ENCODE measurements around the gene PTPRA. TPM values are rescaled to one million over a fixed set of nuclear protein-coding genes. Genes with fewer than 3 reads are reported as not detected.
A peak's percentile ranks its signal among the peaks of the same experiment; 100 is the strongest.

PTPRA gene
- total and polyA plus RNA-seq, 2 of the 13 experiments (the other 11 are each of a cell fraction or from before 2014, with no cell fraction given), result 47.2 to 127 TPM

- Histone ChIP-seq H3K4me2 (ENCODE audit: low read depth, low read length) (peak within 1 kb of the TSS; percentile 56), H3K27ac (ENCODE audit: extremely low read length, insufficient read depth, low read length) (no peak within 1 kb of the TSS), H3K36me3 (replicated peaks in 1 of 2; ENCODE audit: control insufficient read depth in 1 of 2, insufficient read depth in 2 of 2, low read length in 2 of 2) (no peaks in the 10 kb centered on the region), H3K9me3 (ENCODE audit: low read length) (no peaks in the 10 kb centered on the region), H4K20me1 (ENCODE audit: insufficient read depth, low read length) (no peaks in the 10 kb centered on the region), H3K4me1 (ENCODE audit: insufficient read depth, low read length) (peaks cover 41% of the 10 kb centered on the region), H3K4me3 (replicated peaks in 1 of 3; ENCODE audit: insufficient read depth in 1 of 3, low read depth in 2 of 3, low read length in 3 of 3) (peak within 1 kb of the TSS; percentile 4 to 62 (median 43); a peak in 3 of 6 replicates), H3K27me3 (ENCODE audit: control insufficient read depth in 1 of 2, insufficient read depth in 2 of 2, low read length in 2 of 2) (peaks cover 27 to 52% of the 10 kb centered on the region in 2 experiments), H2AFZ (ENCODE audit: low read length) (no peak within 1 kb of the TSS), H3K79me2 (ENCODE audit: insufficient read depth, low read length) (no peaks in the 10 kb centered on the region), H3K9ac (ENCODE audit: insufficient read depth, low read depth, low read length) (no peak within 1 kb of the TSS)
- ChIA-PET CTCF (ENCODE audit: low intra/inter-chr PET ratio, low total read pairs) (no interaction called here), POLR2A (no interaction called here)
- in situ Hi-C loops (cut with HindIII; ENCODE audit: extremely low pct_ligation_motif_present, low pct_unique_long_range_greater_than_20kb) (no loop called here), intact Hi-C loops (cut with micrococcal nuclease; ENCODE audit: unreplicated experiment) (no loop called here)
- no TSS peak for BruUV-seq (replicated peaks)
- FAIRE-seq, result no peak
- ATAC-seq, result peak; percentile 32
- DNase-seq (ENCODE audit: low spot score), result no peak
- 52% methylated on average over 28 of the region's 28 CpGs for WGBS (ENCODE audit: low lambda C conversion rate)
- TF ChIP-seq RAD51 (IDR thresholded peaks at IDR 0.05; ENCODE audit: borderline replicate concordance), result no peak
- no peak for TF ChIP-seq ZBTB38 (CRISPR knock-in tag; IDR thresholded peaks at IDR 0.05)
- TF ChIP-seq PTBP1 (IDR thresholded peaks at IDR 0.05; ENCODE audit: low read depth, low read length, poor library complexity, severe bottlenecking), result no peak
- no peak for TF ChIP-seq ZNF772 (CRISPR knock-in tag; IDR thresholded peaks at IDR 0.05)
- 0 out of 2 replicates have a peak, but pooled peaks have one; percentile 24 for TF ChIP-seq EZH2 (conservative IDR thresholded peaks at IDR 0.05; ENCODE audit: low read depth, low read length)
- TF ChIP-seq CENPX (CRISPR knock-in tag; IDR thresholded peaks at IDR 0.05), result no peak
- 0 out of 2 replicates have a peak, but pooled peaks have one; percentile 44 for TF ChIP-seq KDM5B (CRISPR knock-in tag; IDR thresholded peaks at IDR 0.05; ENCODE audit: borderline replicate concordance)
- no peak for TF ChIP-seq ZNF354B (CRISPR knock-in tag; IDR thresholded peaks at IDR 0.05)
- no peak for TF ChIP-seq ZNF646 (CRISPR knock-in tag; IDR thresholded peaks at IDR 0.05)
- 0 out of 2 replicates have a peak, but pooled peaks have one; percentile 4 for TF ChIP-seq ZNF225 (CRISPR knock-in tag; IDR thresholded peaks at IDR 0.05)
- TF ChIP-seq NKX3-1 (CRISPR knock-in tag; IDR thresholded peaks at IDR 0.05), result no peak
- TF ChIP-seq ZNF530 (CRISPR knock-in tag; IDR thresholded peaks at IDR 0.05; ENCODE audit: low read depth), result no peak
- 0 out of 2 replicates have a peak, but pooled peaks have one; percentile 44 for TF ChIP-seq ZFP91 (CRISPR knock-in tag; IDR thresholded peaks at IDR 0.05; ENCODE audit: borderline replicate concordance)
- no peak for TF ChIP-seq ZNF605 (CRISPR knock-in tag; IDR thresholded peaks at IDR 0.05)
- no peak for TF ChIP-seq IRF1 (CRISPR knock-in tag; IDR thresholded peaks at IDR 0.05; ENCODE audit: low read depth)
- TF ChIP-seq ZBTB1 (CRISPR knock-in tag; IDR thresholded peaks at IDR 0.05; ENCODE audit: borderline replicate concordance), result no peak
Observed at GRCh38 chr20:3084283-3084985, 211.2 kb downstream of the PTPRA start, which contains the start of gene AVP. TSS of gene AVP (minus strand) at chr20:3084724. CDS start at chr20:3084674, 50 bp downstream.
